ENCODE data around the gene CHRNE. TPM values are rescaled to one million over a fixed set of nuclear protein-coding genes. Genes with fewer than 3 reads are reported as not detected.

The CHRNE gene
- total RNA-seq, 1 donor from 2014 or later: 0.69 TPM

DNA sequence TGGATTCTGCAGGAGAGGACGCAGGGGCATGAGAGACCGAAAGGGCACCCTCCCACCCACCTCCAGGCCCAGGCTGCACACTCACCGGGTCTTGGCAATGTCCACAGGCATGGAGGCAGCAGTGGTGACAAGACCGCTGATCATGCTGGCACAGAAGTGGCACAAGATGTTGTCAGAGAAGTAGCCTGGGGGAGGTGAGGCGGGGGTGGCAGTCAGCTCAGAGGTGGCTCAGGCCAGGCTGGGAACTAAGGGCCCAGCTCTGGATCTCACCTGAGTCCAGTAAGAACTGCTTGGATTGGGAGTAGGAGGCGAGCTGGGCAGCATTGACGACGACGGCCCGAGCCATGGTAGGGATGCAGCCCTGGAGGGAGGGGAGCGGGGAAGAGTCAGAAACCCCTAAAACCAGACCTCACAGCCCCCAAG is 35.2 kb upstream of the CHRNE start:
- H3K9me3 Mint-ChIP-seq (ENCODE audit: unreplicated experiment): peaks cover 11% of the 10 kb centered on the region
- no peaks in the 10 kb centered on the region for H3K36me3 Mint-ChIP-seq (ENCODE audit: unreplicated experiment)
- no peak for DNase-seq
- peaks cover 16% of the 10 kb centered on the region for H3K27me3 Mint-ChIP-seq (ENCODE audit: unreplicated experiment)
- peaks cover 14% of the 10 kb centered on the region for H3K4me1 Mint-ChIP-seq (ENCODE audit: low read depth, unreplicated experiment)
- peak overlapping the region; percentile 97 for H3K4me3 Mint-ChIP-seq (ENCODE audit: unreplicated experiment)
- no peak for TF ChIP-seq CTCF (IDR thresholded peaks at IDR 0.05; ENCODE audit: partially characterized antibody, unreplicated experiment)
- no peak overlapping the region for H3K27ac Mint-ChIP-seq (ENCODE audit: unreplicated experiment)

GRCh38 chr17:4937553-4937952 is 34.7 kb upstream of the CHRNE start:
- Mint-ChIP-seq H3K9me3 (ENCODE audit: unreplicated experiment) (peaks cover 11% of the 10 kb centered on the region), H3K4me1 (ENCODE audit: low read depth, unreplicated experiment) (peaks cover 14% of the 10 kb centered on the region), H3K36me3 (ENCODE audit: unreplicated experiment) (no peaks in the 10 kb centered on the region), H3K27me3 (ENCODE audit: unreplicated experiment) (peaks cover 16% of the 10 kb centered on the region), H3K4me3 (ENCODE audit: unreplicated experiment) (no peak overlapping the region), H3K27ac (ENCODE audit: unreplicated experiment) (no peak overlapping the region)
- DNase-seq: no peak
- TF ChIP-seq CTCF (IDR thresholded peaks at IDR 0.05; ENCODE audit: partially characterized antibody, unreplicated experiment): no peak

- H3K4me1 Mint-ChIP-seq (ENCODE audit: low read depth, unreplicated experiment): peaks cover 11% of the 10 kb centered on the region
- no peak for TF ChIP-seq CTCF (IDR thresholded peaks at IDR 0.05; ENCODE audit: partially characterized antibody, unreplicated experiment)
- DNase-seq: no peak
- peaks cover 1% of the 10 kb centered on the region for H3K36me3 Mint-ChIP-seq (ENCODE audit: unreplicated experiment)
- peaks cover 11% of the 10 kb centered on the region for H3K9me3 Mint-ChIP-seq (ENCODE audit: unreplicated experiment)
- no peak overlapping the region for H3K27ac Mint-ChIP-seq (ENCODE audit: unreplicated experiment)
- H3K4me3 Mint-ChIP-seq (ENCODE audit: unreplicated experiment): no peak overlapping the region
- peaks cover 16% of the 10 kb centered on the region for H3K27me3 Mint-ChIP-seq (ENCODE audit: unreplicated experiment)
Observed at GRCh38 chr17:4936436-4936835, 33.5 kb upstream of the CHRNE start.

DNA sequence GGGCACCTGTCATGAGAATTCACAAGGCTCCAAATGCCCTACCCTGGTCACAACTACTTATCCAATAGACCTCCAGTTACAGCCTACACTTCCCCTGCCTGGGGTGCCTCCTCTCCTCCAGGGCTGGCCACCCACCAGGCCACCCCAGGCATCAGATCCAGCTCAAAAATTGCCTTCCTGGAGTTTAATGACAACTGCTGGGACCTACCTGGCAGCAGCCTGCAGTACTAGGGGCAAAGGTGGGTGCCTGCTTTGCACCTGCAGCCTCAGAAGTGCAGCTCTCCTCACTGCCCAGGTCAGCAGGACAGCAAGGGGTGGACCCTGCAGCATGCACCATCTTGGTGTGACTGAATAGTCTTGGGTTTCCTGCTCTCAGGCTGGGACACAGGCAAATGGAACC is 32.8 kb upstream of the CHRNE start:
- H3K4me3 Mint-ChIP-seq (ENCODE audit: unreplicated experiment): no peak overlapping the region
- H3K36me3 Mint-ChIP-seq (ENCODE audit: unreplicated experiment): peaks cover 4% of the 10 kb centered on the region
- peaks cover 15% of the 10 kb centered on the region for H3K27me3 Mint-ChIP-seq (ENCODE audit: unreplicated experiment)
- DNase-seq: no peak
- peaks cover 11% of the 10 kb centered on the region for H3K9me3 Mint-ChIP-seq (ENCODE audit: unreplicated experiment)
- TF ChIP-seq CTCF (IDR thresholded peaks at IDR 0.05; ENCODE audit: partially characterized antibody, unreplicated experiment): no peak
- peaks cover 7% of the 10 kb centered on the region for H3K4me1 Mint-ChIP-seq (ENCODE audit: low read depth, unreplicated experiment)
- H3K27ac Mint-ChIP-seq (ENCODE audit: unreplicated experiment): no peak overlapping the region

DNA sequence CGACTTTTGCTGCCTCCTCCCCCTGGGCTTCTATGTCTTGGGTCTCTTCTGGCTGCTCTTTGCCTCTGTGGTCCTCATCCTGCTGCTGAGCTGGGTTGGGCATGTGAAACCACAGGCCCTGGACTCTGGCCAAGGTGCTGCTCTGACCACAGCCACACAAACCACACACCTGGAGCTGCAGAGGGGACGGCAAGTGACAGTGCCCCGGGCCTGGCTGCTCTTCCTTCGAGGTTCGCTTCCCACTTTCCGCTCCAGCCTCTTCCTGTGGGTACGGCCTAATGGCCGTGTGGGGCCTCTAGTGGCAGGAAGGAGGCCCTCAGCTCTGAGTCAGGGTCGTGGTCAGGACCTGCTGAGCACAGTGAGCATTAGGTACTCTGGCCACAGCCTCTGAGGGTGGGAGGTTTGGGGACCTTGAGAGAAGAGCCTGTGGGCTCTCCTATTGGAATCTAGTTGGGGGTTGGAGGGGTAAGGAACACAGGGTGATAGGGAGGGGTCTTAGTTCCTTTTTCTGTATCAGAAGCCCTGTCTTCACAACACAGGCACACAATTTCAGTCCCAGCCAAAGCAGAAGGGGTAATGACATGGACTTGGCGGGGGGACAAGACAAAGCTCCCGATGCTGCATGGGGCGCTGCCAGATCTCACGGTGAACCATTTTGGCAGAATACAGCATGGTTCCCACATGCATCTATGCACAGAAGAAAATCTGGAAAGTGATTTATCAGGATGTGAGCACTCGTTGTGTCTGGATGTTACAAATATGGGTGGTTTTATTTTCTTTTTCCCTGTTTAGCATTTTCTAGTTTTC is 31.5 kb upstream of the CHRNE start:
- Mint-ChIP-seq H3K4me3 (ENCODE audit: unreplicated experiment) (no peak overlapping the region), H3K9me3 (ENCODE audit: unreplicated experiment) (peaks cover 5% of the 10 kb centered on the region), H3K36me3 (ENCODE audit: unreplicated experiment) (peaks cover 4% of the 10 kb centered on the region), H3K27me3 (ENCODE audit: unreplicated experiment) (peaks cover 11% of the 10 kb centered on the region), H3K4me1 (ENCODE audit: low read depth, unreplicated experiment) (peaks cover 7% of the 10 kb centered on the region), H3K27ac (ENCODE audit: unreplicated experiment) (no peak overlapping the region)
- no peak for TF ChIP-seq CTCF (IDR thresholded peaks at IDR 0.05; ENCODE audit: partially characterized antibody, unreplicated experiment)
- no peak for DNase-seq

Measured in glutamatergic neuron (in vitro differentiated cells).